ENCODE data around the gene USP35.

The USP35 gene

DNA sequence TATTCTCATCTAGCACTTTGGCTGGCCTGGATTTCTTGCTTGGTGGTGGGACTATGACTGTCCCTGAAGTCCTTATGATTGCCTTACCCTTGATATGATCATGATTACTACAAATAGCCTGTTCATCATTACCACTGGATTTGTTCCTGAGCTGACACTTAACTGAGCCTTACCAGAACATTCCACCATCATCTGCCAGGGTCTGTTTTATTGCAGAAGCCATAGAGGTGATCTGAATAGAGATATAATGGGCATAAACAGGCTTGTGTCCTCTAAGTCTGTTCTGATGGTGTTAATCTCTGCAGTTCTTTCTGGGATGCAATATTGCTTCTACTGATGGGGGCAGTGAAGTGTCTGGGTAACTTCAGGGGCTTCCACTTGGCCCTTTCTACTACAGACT lies 36.9 kb upstream of the USP35 start:
- Histone ChIP-seq H3K4me3 (ENCODE audit: insufficient read depth, low read length, poor library complexity, severe bottlenecking) (no peak overlapping the region), H2AFZ (ENCODE audit: low read depth, low read length, severe bottlenecking) (no peak overlapping the region), H4K20me1 (ENCODE audit: low read depth, low read length) (no peaks in the 10 kb centered on the region), H3K9me3 (ENCODE audit: insufficient read depth, low read length) (no peaks in the 10 kb centered on the region), H3K9ac (ENCODE audit: low read length) (no peak overlapping the region), H3K9me2 (replicated peaks; ENCODE audit: insufficient read depth, low read length) (no peaks in the 10 kb centered on the region), H3K36me3 (ENCODE audit: low read length) (no peaks in the 10 kb centered on the region), H3F3A (ENCODE audit: insufficient read depth) (no peaks in the 10 kb centered on the region), H3K79me2 (ENCODE audit: insufficient read depth, low read length) (no peaks in the 10 kb centered on the region), H3K27ac (ENCODE audit: low read depth, low read length) (no peak overlapping the region), H3K27me3 (ENCODE audit: low read length) (no peaks in the 10 kb centered on the region), H3K4me2 (ENCODE audit: low read depth, low read length, poor library complexity, severe bottlenecking) (no peak overlapping the region)
- TF ChIP-seq, protein P1, sequence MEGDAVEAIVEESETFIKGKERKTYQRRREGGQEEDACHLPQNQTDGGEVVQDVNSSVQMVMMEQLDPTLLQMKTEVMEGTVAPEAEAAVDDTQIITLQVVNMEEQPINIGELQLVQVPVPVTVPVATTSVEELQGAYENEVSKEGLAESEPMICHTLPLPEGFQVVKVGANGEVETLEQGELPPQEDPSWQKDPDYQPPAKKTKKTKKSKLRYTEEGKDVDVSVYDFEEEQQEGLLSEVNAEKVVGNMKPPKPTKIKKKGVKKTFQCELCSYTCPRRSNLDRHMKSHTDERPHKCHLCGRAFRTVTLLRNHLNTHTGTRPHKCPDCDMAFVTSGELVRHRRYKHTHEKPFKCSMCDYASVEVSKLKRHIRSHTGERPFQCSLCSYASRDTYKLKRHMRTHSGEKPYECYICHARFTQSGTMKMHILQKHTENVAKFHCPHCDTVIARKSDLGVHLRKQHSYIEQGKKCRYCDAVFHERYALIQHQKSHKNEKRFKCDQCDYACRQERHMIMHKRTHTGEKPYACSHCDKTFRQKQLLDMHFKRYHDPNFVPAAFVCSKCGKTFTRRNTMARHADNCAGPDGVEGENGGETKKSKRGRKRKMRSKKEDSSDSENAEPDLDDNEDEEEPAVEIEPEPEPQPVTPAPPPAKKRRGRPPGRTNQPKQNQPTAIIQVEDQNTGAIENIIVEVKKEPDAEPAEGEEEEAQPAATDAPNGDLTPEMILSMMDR (IDR thresholded peaks at IDR 0.05; ENCODE audit: insufficient read depth, low read length, poor library complexity, severe bottlenecking): no peak
- no peak for TF ChIP-seq EZH2phosphoT487 (conservative IDR thresholded peaks at IDR 0.05; ENCODE audit: low read length)

DNA sequence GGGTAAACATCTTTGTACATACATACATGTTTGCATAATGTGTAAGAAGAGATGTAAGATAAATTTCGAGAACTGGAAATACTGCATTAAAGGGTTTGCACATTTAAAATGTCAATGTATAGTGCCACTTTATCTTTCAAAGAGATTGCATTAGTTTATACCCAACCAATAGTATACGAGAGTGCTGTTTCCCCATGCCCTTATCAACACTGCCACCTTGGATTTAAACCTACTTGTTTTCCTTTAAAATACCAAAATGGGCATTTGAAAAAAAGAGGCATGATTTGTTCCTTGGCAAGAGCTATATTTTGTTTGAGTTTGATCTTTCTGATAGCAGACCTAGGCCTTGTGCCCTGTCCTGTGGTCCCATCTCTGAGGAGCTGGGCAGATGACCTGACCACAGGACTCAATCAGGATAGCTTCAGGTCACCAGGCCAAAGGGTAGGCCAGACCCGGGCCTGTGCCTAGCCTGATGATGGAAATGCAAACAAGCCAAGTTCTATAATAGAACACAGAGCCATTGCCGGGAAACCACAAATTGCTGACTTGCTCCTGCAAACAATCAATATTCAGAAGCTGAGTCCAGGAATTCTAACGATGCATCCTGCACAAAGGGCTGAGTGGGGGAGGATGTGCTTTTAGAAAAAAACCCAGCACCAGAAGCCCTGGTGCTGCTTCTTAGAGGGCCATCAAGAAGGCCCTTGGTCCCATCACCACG lies 32.4 kb upstream of the USP35 start:
- no peak overlapping the region for H3K9ac ChIP-seq (ENCODE audit: low read length)
- H3K27me3 ChIP-seq (ENCODE audit: low read length): no peaks in the 10 kb centered on the region
- TF ChIP-seq, protein P1 (IDR thresholded peaks at IDR 0.05; ENCODE audit: insufficient read depth, low read length, poor library complexity, severe bottlenecking): no peak
- TF ChIP-seq EZH2phosphoT487 (conservative IDR thresholded peaks at IDR 0.05; ENCODE audit: low read length): no peak

DNA sequence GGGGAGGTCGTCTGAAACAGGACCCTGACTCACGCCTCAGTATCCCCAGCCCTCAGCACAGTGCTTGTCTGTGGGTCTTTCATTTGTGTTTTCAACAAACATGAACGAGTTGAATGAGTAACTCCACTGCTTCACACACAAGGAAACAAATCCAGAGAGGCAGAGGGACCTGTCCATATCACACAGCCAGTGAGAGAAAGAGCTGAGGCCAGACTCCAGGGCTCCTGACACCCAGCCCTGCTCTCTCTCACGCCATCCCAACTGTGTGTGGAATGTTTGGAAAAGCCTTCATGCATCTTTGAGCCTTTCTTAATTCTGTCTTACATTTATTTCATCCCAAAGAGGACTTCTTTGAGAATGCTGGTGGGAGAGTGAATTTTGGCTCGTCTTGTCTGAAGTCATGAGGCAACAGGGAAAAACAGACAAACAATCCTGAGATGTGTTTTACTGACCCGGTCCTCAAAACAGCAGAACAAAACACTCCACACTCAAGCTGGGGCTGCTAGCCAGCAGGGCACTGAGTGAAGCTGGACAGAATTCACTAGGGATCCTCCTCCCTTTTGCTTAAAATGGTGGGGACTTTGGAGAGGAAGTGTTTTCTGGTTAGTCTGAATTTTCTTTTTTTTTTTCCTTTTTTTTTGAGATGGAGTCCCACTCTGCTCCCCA lies 29.6 kb upstream of the USP35 start:
- Histone ChIP-seq H3K79me2 (ENCODE audit: insufficient read depth, low read length) (no peaks in the 10 kb centered on the region), H3F3A (ENCODE audit: insufficient read depth) (no peaks in the 10 kb centered on the region), H4K20me1 (ENCODE audit: low read depth, low read length) (no peaks in the 10 kb centered on the region), H3K9ac (ENCODE audit: low read length) (no peak overlapping the region), H2AFZ (ENCODE audit: low read depth, low read length, severe bottlenecking) (no peak overlapping the region), H3K9me2 (replicated peaks; ENCODE audit: insufficient read depth, low read length) (no peaks in the 10 kb centered on the region), H3K4me3 (ENCODE audit: insufficient read depth, low read length, poor library complexity, severe bottlenecking) (no peak overlapping the region), H3K4me2 (ENCODE audit: low read depth, low read length, poor library complexity, severe bottlenecking) (no peak overlapping the region), H3K27me3 (ENCODE audit: low read length) (no peaks in the 10 kb centered on the region), H3K27ac (ENCODE audit: low read depth, low read length) (no peak overlapping the region), H3K36me3 (ENCODE audit: low read length) (no peaks in the 10 kb centered on the region), H3K9me3 (ENCODE audit: insufficient read depth, low read length) (no peaks in the 10 kb centered on the region)
- TF ChIP-seq, protein P1 (IDR thresholded peaks at IDR 0.05; ENCODE audit: insufficient read depth, low read length, poor library complexity, severe bottlenecking): no peak
- no peak for TF ChIP-seq EZH2phosphoT487 (conservative IDR thresholded peaks at IDR 0.05; ENCODE audit: low read length)

More for the DNA sequence above, 32.4 kb upstream of the USP35 start:
- H3K27ac ChIP-seq (ENCODE audit: low read depth, low read length): no peak overlapping the region
- H3K4me2 ChIP-seq (ENCODE audit: low read depth, low read length, poor library complexity, severe bottlenecking): no peak overlapping the region
- no peak overlapping the region for H3K4me3 ChIP-seq (ENCODE audit: insufficient read depth, low read length, poor library complexity, severe bottlenecking)
- H3K9me2 ChIP-seq (replicated peaks; ENCODE audit: insufficient read depth, low read length): no peaks in the 10 kb centered on the region
- no peaks in the 10 kb centered on the region for H4K20me1 ChIP-seq (ENCODE audit: low read depth, low read length)
- no peaks in the 10 kb centered on the region for H3K79me2 ChIP-seq (ENCODE audit: insufficient read depth, low read length)
- H3K9me3 ChIP-seq (ENCODE audit: insufficient read depth, low read length): no peaks in the 10 kb centered on the region
- H2AFZ ChIP-seq (ENCODE audit: low read depth, low read length, severe bottlenecking): no peak overlapping the region
- no peaks in the 10 kb centered on the region for H3K36me3 ChIP-seq (ENCODE audit: low read length)
- H3F3A ChIP-seq (ENCODE audit: insufficient read depth): no peaks in the 10 kb centered on the region
